Calu3 (cell line): ENCODE results near the gene GATB. TPM values are rescaled to one million over a fixed set of nuclear protein-coding genes. Genes with fewer than 3 reads are reported as not detected.

Source experiments
- BruUV-seq: library from RNA; stranded (reverse); fragments of 400-500 nt; replicated peaks from 2 replicates; lab custom pipeline; 2021; lab: Mats Ljungman, UMichigan
- CTCF ChIA-PET: fragments of 300-600 bp; sonication (Branson Sonifier 250); formaldehyde crosslinking; loops from one replicate; lab custom pipeline; 2022; ENCODE audit warnings: antibody characterized with exemption; lab: Charles Lee
- DNase-seq: peaks from one replicate; pipeline ENCODE4 v3.0.0; 2022
- H3K27ac Mint-ChIP-seq: one replicate; pipeline ENCODE4 v1.8.0; 2022; ENCODE audit warnings: mixed read lengths; ENCODE audit not compliant: unreplicated experiment
- H3K27me3 Mint-ChIP-seq: one replicate; pipeline ENCODE4 v1.8.0; 2022; ENCODE audit warnings: mixed read lengths; ENCODE audit not compliant: unreplicated experiment
- H3K36me3 Mint-ChIP-seq: one replicate; pipeline ENCODE4 v1.8.0; 2022; ENCODE audit warnings: mild to moderate bottlenecking, moderate library complexity, mixed read lengths; ENCODE audit not compliant: insufficient read depth, unreplicated experiment
- H3K4me1 Mint-ChIP-seq: one replicate; pipeline ENCODE4 v1.8.0; 2022; ENCODE audit warnings: mild to moderate bottlenecking, low read depth, mixed read lengths; ENCODE audit not compliant: unreplicated experiment
- H3K4me3 Mint-ChIP-seq: one replicate; pipeline ENCODE4 v1.8.0; 2022; ENCODE audit warnings: mild to moderate bottlenecking, low read depth, moderate library complexity, mixed read lengths; ENCODE audit not compliant: unreplicated experiment
- H3K9me3 Mint-ChIP-seq: one replicate; pipeline ENCODE4 v1.8.0; 2022; ENCODE audit warnings: low read depth, mixed read lengths; ENCODE audit not compliant: unreplicated experiment
- CTCF ChIP-seq: fragments of 200-600 bp; IDR thresholded peaks from one replicate; pipeline ENCODE4 v1.8.0; 2022; ENCODE audit warnings: antibody characterized with exemption; ENCODE audit not compliant: unreplicated experiment
- intact Hi-C: fragments of 100-400 bp; cut with micrococcal nuclease; formaldehyde crosslinking; loops from one replicate; pipeline ENCODE4 v1.10.0; 2022; ENCODE audit not compliant: unreplicated experiment
- total RNA-seq: library from RNA; stranded (reverse); gene quantifications from 2 replicates; pipeline ENCODE4 v1.2.3, GENCODE V29; 2022

Gene GATB
- total RNA-seq, 1 experiment from 2014 or later, result 11.6 TPM

- CTCF ChIA-PET, result no interaction called here
- no peak for TF ChIP-seq CTCF
- no TSS peak for BruUV-seq
- intact Hi-C loops, result no loop called here
- H3K4me3 Mint-ChIP-seq, result no peak overlapping the region
- DNase-seq, result no peak
- peaks cover 9% of the 10 kb centered on the region for H3K4me1 Mint-ChIP-seq
- H3K27me3 Mint-ChIP-seq, result no peaks in the 10 kb centered on the region
- no peak overlapping the region for H3K27ac Mint-ChIP-seq
- H3K36me3 Mint-ChIP-seq, result no peaks in the 10 kb centered on the region
- no peaks in the 10 kb centered on the region for H3K9me3 Mint-ChIP-seq
These were observed 132.7 kb downstream of the GATB start for GRCh38 chr4:151628001-151628608.

GRCh38 chr4:151627491-151627890 lies 133.3 kb downstream of the GATB start:
- Mint-ChIP-seq H3K27me3 (no peaks in the 10 kb centered on the region), H3K36me3 (no peaks in the 10 kb centered on the region), H3K4me3 (no peak overlapping the region), H3K9me3 (no peaks in the 10 kb centered on the region), H3K27ac (no peak overlapping the region), H3K4me1 (peaks cover 9% of the 10 kb centered on the region)
- no peak for DNase-seq
- CTCF ChIA-PET, result interaction anchor here (0.6 kb wide), 1 partner anchor 20 kb away, joined by 3 read pairs; no protein-coding TSS in a partner anchor
- no TSS peak for BruUV-seq
- intact Hi-C loops, result no loop called here
- TF ChIP-seq CTCF, result no peak

GRCh38 chr4:151626751-151627150 lies 134.1 kb downstream of the GATB start:
- Mint-ChIP-seq H3K27me3 (no peaks in the 10 kb centered on the region), H3K4me3 (no peak overlapping the region), H3K4me1 (peaks cover 9% of the 10 kb centered on the region), H3K36me3 (no peaks in the 10 kb centered on the region), H3K27ac (no peak overlapping the region), H3K9me3 (no peaks in the 10 kb centered on the region)
- no peak for TF ChIP-seq CTCF
- CTCF ChIA-PET, result interaction anchor here (0.6 kb wide), 1 partner anchor 401 kb away, joined by 6 read pairs; no protein-coding TSS in a partner anchor
- no TSS peak for BruUV-seq
- DNase-seq, result no peak
- intact Hi-C loops, result no loop called here

GRCh38 chr4:151626228-151626627 lies 134.6 kb downstream of the GATB start:
- Mint-ChIP-seq H3K36me3 (no peaks in the 10 kb centered on the region), H3K27me3 (no peaks in the 10 kb centered on the region), H3K4me3 (no peak overlapping the region), H3K9me3 (no peaks in the 10 kb centered on the region), H3K27ac (no peak overlapping the region), H3K4me1 (peaks cover 9% of the 10 kb centered on the region)
- BruUV-seq, result no TSS peak
- CTCF ChIA-PET, result interaction anchor here (0.6 kb wide), 1 partner anchor 402 kb away, joined by 6 read pairs; no protein-coding TSS in a partner anchor
- intact Hi-C loops, result no loop called here
- TF ChIP-seq CTCF, result no peak
- no peak for DNase-seq
